GM18873 (cell line): ENCODE data around the gene REELD1.
A peak's percentile ranks its signal among the peaks of the same experiment; 100 is the strongest.

Experiments used
- ATAC-seq: cut with Tn5 transposase; IDR thresholded peaks from one replicate; pipeline ENCODE4 v1.9.1; 2021; ENCODE audit warnings: mild to moderate bottlenecking, moderate library complexity, moderate number of reproducible peaks; ENCODE audit not compliant: unreplicated experiment, low FRiP score

Gene REELD1

GRCh38 chr4:146222313-146222712 lies 8.0 kb downstream of the REELD1 start:
- ATAC-seq = no peak

GRCh38 chr4:146224326-146224966 lies 10.1 kb downstream of the REELD1 start:
- ATAC-seq = no peak

- ATAC-seq = no peak
Measured at GRCh38 chr4:146229406-146229805, 15.1 kb downstream of the REELD1 start.

GRCh38 chr4:146232131-146232722 lies 17.9 kb downstream of the REELD1 start:
- no peak for ATAC-seq

GRCh38 chr4:146235654-146236177 lies 21.4 kb downstream of the REELD1 start:
- ATAC-seq = no peak

GRCh38 chr4:146236216-146236615 lies 21.9 kb downstream of the REELD1 start:
- ATAC-seq = no peak

GRCh38 chr4:146237092-146237491 lies 22.8 kb downstream of the REELD1 start:
- ATAC-seq = no peak

GRCh38 chr4:146238107-146238506 lies 23.8 kb downstream of the REELD1 start:
- no peak for ATAC-seq

- peak; percentile 69 for ATAC-seq
Measured at GRCh38 chr4:146243141-146243882, 29.0 kb downstream of the REELD1 start.

GRCh38 chr4:146243883-146244277 lies 29.5 kb downstream of the REELD1 start:
- ATAC-seq = no peak

GRCh38 chr4:146244496-146244895 lies 30.2 kb downstream of the REELD1 start:
- ATAC-seq = no peak

- no peak for ATAC-seq
Measured at GRCh38 chr4:146245246-146245645, 30.9 kb downstream of the REELD1 start.

- ATAC-seq = no peak
Measured at GRCh38 chr4:146245850-146246249, 31.5 kb downstream of the REELD1 start.

GRCh38 chr4:146246381-146246780 lies 32.0 kb downstream of the REELD1 start:
- no peak for ATAC-seq

GRCh38 chr4:146247356-146247755 lies 33.0 kb downstream of the REELD1 start:
- ATAC-seq = no peak

- no peak for ATAC-seq
Measured at GRCh38 chr4:146252969-146253611, 38.8 kb downstream of the REELD1 start.

- no peak for ATAC-seq
Measured at GRCh38 chr4:146255463-146255862, 41.1 kb downstream of the REELD1 start.

- ATAC-seq = no peak
Measured at GRCh38 chr4:146255874-146256273, 41.5 kb downstream of the REELD1 start.

- ATAC-seq = no peak
Measured at GRCh38 chr4:146256328-146256727, 42.0 kb downstream of the REELD1 start.

- no peak for ATAC-seq
Measured at GRCh38 chr4:146257511-146257910, 43.2 kb downstream of the REELD1 start.

- no peak for ATAC-seq
Measured at GRCh38 chr4:146260521-146260920, 46.2 kb downstream of the REELD1 start.
